Measurements from ENCODE around the gene LTBP1.
A peak's percentile ranks its signal among the peaks of the same experiment; 100 is the strongest.

The LTBP1 gene

GRCh38 chr2:33292981-33293595 is 346.3 kb downstream of the LTBP1 start:
- Histone ChIP-seq H3K27me3 (ENCODE audit: insufficient read depth, low read length, poor library complexity) (no peaks in the 10 kb centered on the region), H3K79me1 (ENCODE audit: low read length) (no peaks in the 10 kb centered on the region), H3K18ac (ENCODE audit: low read length) (no peak overlapping the region), H3K23ac (ENCODE audit: low read length) (no peak overlapping the region), H3K4me3 (ENCODE audit: low read length) (no peak overlapping the region), H4K5ac (ENCODE audit: low read length) (no peak overlapping the region), H4K8ac (ENCODE audit: low read depth, low read length) (no peak overlapping the region), H3K27ac (ENCODE audit: low read depth, low read length) (no peak overlapping the region), H3K56ac (ENCODE audit: low read length) (no peak overlapping the region), H2BK5ac (ENCODE audit: low read length) (no peak overlapping the region), H3K4me1 (ENCODE audit: control insufficient read depth, low read depth, low read length) (no peaks in the 10 kb centered on the region), H3K36me3 (ENCODE audit: control insufficient read depth, insufficient read depth, low read length) (no peaks in the 10 kb centered on the region), H3K4ac (ENCODE audit: low read depth, low read length) (no peak overlapping the region), H3K79me2 (ENCODE audit: control insufficient read depth, insufficient read depth, low read length) (no peaks in the 10 kb centered on the region), H3K4me2 (ENCODE audit: low read length) (no peak overlapping the region), H2BK120ac (ENCODE audit: low read depth, low read length) (no peak overlapping the region), H2AK5ac (ENCODE audit: low read length) (no peak overlapping the region), H2BK15ac (replicated peaks; ENCODE audit: low read depth) (no peak overlapping the region), H3K9ac (ENCODE audit: low read length) (no peak overlapping the region)
- WGBS (ENCODE audit: extremely low coverage, insufficient coverage, low lambda C conversion rate), result no CpG with 5 or more reads among the region's 11 CpGs
- DNase-seq, result no peak

GRCh38 chr2:33298233-33298632 is 351.5 kb downstream of the LTBP1 start:
- H3K56ac ChIP-seq (ENCODE audit: low read length), result no peak overlapping the region
- no peak overlapping the region for H2BK120ac ChIP-seq (ENCODE audit: low read depth, low read length)
- H3K79me2 ChIP-seq (ENCODE audit: control insufficient read depth, insufficient read depth, low read length), result no peaks in the 10 kb centered on the region
- no peak overlapping the region for H2AK5ac ChIP-seq (ENCODE audit: low read length)
- no peak overlapping the region for H3K4ac ChIP-seq (ENCODE audit: low read depth, low read length)
- no peaks in the 10 kb centered on the region for H3K36me3 ChIP-seq (ENCODE audit: control insufficient read depth, insufficient read depth, low read length)
- no peak overlapping the region for H3K4me3 ChIP-seq (ENCODE audit: low read length)
- H3K4me1 ChIP-seq (ENCODE audit: control insufficient read depth, low read depth, low read length), result no peaks in the 10 kb centered on the region
- no peak overlapping the region for H3K9ac ChIP-seq (ENCODE audit: low read length)
- H2BK5ac ChIP-seq (ENCODE audit: low read length), result no peak overlapping the region
- H3K27me3 ChIP-seq (ENCODE audit: insufficient read depth, low read length, poor library complexity), result no peaks in the 10 kb centered on the region
- no peak overlapping the region for H4K5ac ChIP-seq (ENCODE audit: low read length)
- no peak for DNase-seq
- no peak overlapping the region for H3K23ac ChIP-seq (ENCODE audit: low read length)
- H2BK15ac ChIP-seq (replicated peaks; ENCODE audit: low read depth), result no peak overlapping the region
- H3K18ac ChIP-seq (ENCODE audit: low read length), result no peak overlapping the region
- H4K8ac ChIP-seq (ENCODE audit: low read depth, low read length), result no peak overlapping the region
- no peaks in the 10 kb centered on the region for H3K79me1 ChIP-seq (ENCODE audit: low read length)
- no CpG with 5 or more reads among the region's 3 CpGs for WGBS (ENCODE audit: extremely low coverage, insufficient coverage, low lambda C conversion rate)
- no peak overlapping the region for H3K4me2 ChIP-seq (ENCODE audit: low read length)
- no peak overlapping the region for H3K27ac ChIP-seq (ENCODE audit: low read depth, low read length)

DNA sequence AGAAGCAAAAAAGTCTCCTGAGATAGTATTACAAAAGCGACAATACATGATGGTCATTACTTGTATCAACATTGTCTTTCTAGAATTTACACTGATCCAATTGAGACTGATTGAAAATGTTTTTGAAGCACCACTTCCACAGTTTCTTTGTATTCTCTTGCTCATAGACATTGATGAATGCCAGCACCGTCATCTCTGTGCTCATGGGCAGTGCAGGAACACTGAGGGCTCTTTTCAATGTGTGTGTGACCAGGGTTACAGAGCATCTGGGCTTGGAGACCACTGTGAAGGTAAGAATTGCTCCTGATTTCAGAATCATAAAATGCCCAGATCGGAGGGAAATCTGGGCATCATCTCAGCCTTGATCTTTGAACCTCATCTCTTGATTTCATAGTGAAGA is 354.6 kb downstream of the LTBP1 start:
- Histone ChIP-seq H2BK5ac (ENCODE audit: low read length) (no peak overlapping the region), H3K4me1 (ENCODE audit: control insufficient read depth, low read depth, low read length) (no peaks in the 10 kb centered on the region), H3K9ac (ENCODE audit: low read length) (no peak overlapping the region), H3K79me1 (ENCODE audit: low read length) (no peaks in the 10 kb centered on the region), H3K27ac (ENCODE audit: low read depth, low read length) (no peak overlapping the region), H2AK5ac (ENCODE audit: low read length) (no peak overlapping the region), H2BK15ac (replicated peaks; ENCODE audit: low read depth) (no peak overlapping the region), H3K4me3 (ENCODE audit: low read length) (no peak overlapping the region), H2BK120ac (ENCODE audit: low read depth, low read length) (no peak overlapping the region), H4K5ac (ENCODE audit: low read length) (no peak overlapping the region), H3K79me2 (ENCODE audit: control insufficient read depth, insufficient read depth, low read length) (no peaks in the 10 kb centered on the region), H3K27me3 (ENCODE audit: insufficient read depth, low read length, poor library complexity) (no peaks in the 10 kb centered on the region), H3K4ac (ENCODE audit: low read depth, low read length) (no peak overlapping the region), H4K8ac (ENCODE audit: low read depth, low read length) (no peak overlapping the region), H3K18ac (ENCODE audit: low read length) (no peak overlapping the region), H3K23ac (ENCODE audit: low read length) (no peak overlapping the region), H3K56ac (ENCODE audit: low read length) (no peak overlapping the region), H3K4me2 (ENCODE audit: low read length) (no peak overlapping the region), H3K36me3 (ENCODE audit: control insufficient read depth, insufficient read depth, low read length) (no peaks in the 10 kb centered on the region)
- no CpG with 5 or more reads among the region's 3 CpGs for WGBS (ENCODE audit: extremely low coverage, insufficient coverage, low lambda C conversion rate)
- DNase-seq, result no peak

DNA sequence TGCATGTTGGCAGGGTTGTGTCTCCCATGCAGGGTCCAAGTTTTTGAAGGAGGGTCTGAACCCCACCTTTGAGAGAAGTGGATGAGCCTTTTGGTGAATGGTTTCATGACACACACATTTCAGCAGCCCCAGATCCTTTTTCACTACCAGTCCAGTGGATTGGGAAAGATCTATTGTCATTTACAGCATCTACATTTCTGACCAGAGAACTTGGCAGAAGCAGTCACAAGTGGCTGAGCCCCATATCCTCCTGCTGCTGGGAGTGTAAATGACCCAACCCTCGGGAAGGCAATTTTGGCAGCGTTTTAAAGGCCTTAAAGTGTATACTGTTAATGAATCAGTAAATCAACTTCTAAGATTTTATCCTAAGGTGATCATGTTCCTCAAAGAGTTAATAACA is 355.6 kb downstream of the LTBP1 start:
- no peaks in the 10 kb centered on the region for H3K36me3 ChIP-seq (ENCODE audit: control insufficient read depth, insufficient read depth, low read length)
- DNase-seq, result no peak
- no CpG with 5 or more reads among the region's 2 CpGs for WGBS (ENCODE audit: extremely low coverage, insufficient coverage, low lambda C conversion rate)

GRCh38 chr2:33304032-33304864 is 357.5 kb downstream of the LTBP1 start:
- Histone ChIP-seq H3K27ac (ENCODE audit: low read depth, low read length) (no peak overlapping the region), H3K79me1 (ENCODE audit: low read length) (no peaks in the 10 kb centered on the region), H4K5ac (ENCODE audit: low read length) (no peak overlapping the region), H3K27me3 (ENCODE audit: insufficient read depth, low read length, poor library complexity) (no peaks in the 10 kb centered on the region), H3K36me3 (ENCODE audit: control insufficient read depth, insufficient read depth, low read length) (no peaks in the 10 kb centered on the region), H4K8ac (ENCODE audit: low read depth, low read length) (no peak overlapping the region), H3K4ac (ENCODE audit: low read depth, low read length) (no peak overlapping the region), H2AK5ac (ENCODE audit: low read length) (no peak overlapping the region), H2BK15ac (replicated peaks; ENCODE audit: low read depth) (no peak overlapping the region), H2BK5ac (ENCODE audit: low read length) (no peak overlapping the region), H3K56ac (ENCODE audit: low read length) (no peak overlapping the region), H3K18ac (ENCODE audit: low read length) (no peak overlapping the region), H3K79me2 (ENCODE audit: control insufficient read depth, insufficient read depth, low read length) (no peaks in the 10 kb centered on the region), H3K4me1 (ENCODE audit: control insufficient read depth, low read depth, low read length) (no peaks in the 10 kb centered on the region), H3K9ac (ENCODE audit: low read length) (no peak overlapping the region), H3K4me2 (ENCODE audit: low read length) (no peak overlapping the region), H3K4me3 (ENCODE audit: low read length) (no peak overlapping the region), H3K23ac (ENCODE audit: low read length) (no peak overlapping the region), H2BK120ac (ENCODE audit: low read depth, low read length) (no peak overlapping the region)
- no CpG with 5 or more reads among the region's 10 CpGs for WGBS (ENCODE audit: extremely low coverage, insufficient coverage, low lambda C conversion rate)
- DNase-seq, result peak; percentile 7

More for the DNA sequence above, 355.6 kb downstream of the LTBP1 start:
- H4K8ac ChIP-seq (ENCODE audit: low read depth, low read length), result no peak overlapping the region
- H3K9ac ChIP-seq (ENCODE audit: low read length), result no peak overlapping the region
- H4K5ac ChIP-seq (ENCODE audit: low read length), result no peak overlapping the region
- H3K56ac ChIP-seq (ENCODE audit: low read length), result no peak overlapping the region
- no peak overlapping the region for H3K4ac ChIP-seq (ENCODE audit: low read depth, low read length)
- no peaks in the 10 kb centered on the region for H3K4me1 ChIP-seq (ENCODE audit: control insufficient read depth, low read depth, low read length)
- no peak overlapping the region for H2BK5ac ChIP-seq (ENCODE audit: low read length)
- no peak overlapping the region for H3K18ac ChIP-seq (ENCODE audit: low read length)
- no peak overlapping the region for H3K23ac ChIP-seq (ENCODE audit: low read length)
- H3K27ac ChIP-seq (ENCODE audit: low read depth, low read length), result no peak overlapping the region
- H2BK15ac ChIP-seq (replicated peaks; ENCODE audit: low read depth), result no peak overlapping the region
- no peak overlapping the region for H3K4me2 ChIP-seq (ENCODE audit: low read length)
- no peak overlapping the region for H2BK120ac ChIP-seq (ENCODE audit: low read depth, low read length)
- no peak overlapping the region for H3K4me3 ChIP-seq (ENCODE audit: low read length)
- no peak overlapping the region for H2AK5ac ChIP-seq (ENCODE audit: low read length)
- H3K79me2 ChIP-seq (ENCODE audit: control insufficient read depth, insufficient read depth, low read length), result no peaks in the 10 kb centered on the region
- no peaks in the 10 kb centered on the region for H3K27me3 ChIP-seq (ENCODE audit: insufficient read depth, low read length, poor library complexity)
- H3K79me1 ChIP-seq (ENCODE audit: low read length), result no peaks in the 10 kb centered on the region

All from mesendoderm (in vitro differentiated cells).